Measurements from ENCODE around the gene NTRK3.

GRCh38 chr15:87998630-87999029, 257.9 kb downstream of the NTRK3 start:
- TF ChIP-seq CTCF (IDR thresholded peaks at IDR 0.05): no peak
- TF ChIP-seq POLR2A (IDR thresholded peaks at IDR 0.05): no peak
